ENCODE data around the gene NAMPT. TPM values are rescaled to one million over a fixed set of nuclear protein-coding genes. Genes with fewer than 3 reads are reported as not detected.

The NAMPT gene
- total RNA-seq, 3 donors from 2014 or later (not counting 1 experiment from before 2014, with no cell fraction given) = 194 to 414 (median 270) TPM

- no peaks in the 10 kb centered on the region for H3K36me3 ChIP-seq (ENCODE audit: control insufficient read depth, insufficient read depth, low read length)
- Mint-ChIP-seq H3K36me3 (no peaks in the 10 kb centered on the region), H3K27me3 (ENCODE audit: low read depth in 2 of 2) (peaks cover 8 to 20% of the 10 kb centered on the region in 2 donors), H3K4me1 (no peaks in the 10 kb centered on the region), H3K4me3 (no peak overlapping the region), H3K27ac (no peak overlapping the region), H3K9me3 (no peaks in the 10 kb centered on the region)
- no peak overlapping the region for H3K27ac ChIP-seq (ENCODE audit: low read length)
- no peak for TF ChIP-seq CTCF (IDR thresholded peaks at IDR 0.05)
- H3K4me3 ChIP-seq (ENCODE audit: low read length) = no peak overlapping the region
- H3K9me3 ChIP-seq (ENCODE audit: control insufficient read depth, insufficient read depth, low read length) = no peaks in the 10 kb centered on the region
- no peaks in the 10 kb centered on the region for H3K4me1 ChIP-seq (ENCODE audit: control insufficient read depth, insufficient read depth, low read length)
- intact Hi-C loops (cut with micrococcal nuclease) = no loop called here
- ATAC-seq (no peak), DNase-seq (no peak)
- no peaks in the 10 kb centered on the region for H3K27me3 ChIP-seq (ENCODE audit: control insufficient read depth, insufficient read depth, low read length)
These were observed 45.4 kb upstream of the NAMPT start for GRCh38 chr7:106329971-106330733.

- Mint-ChIP-seq H3K9me3 (no peaks in the 10 kb centered on the region), H3K36me3 (no peaks in the 10 kb centered on the region), H3K27me3 (ENCODE audit: low read depth in 2 of 2) (peaks cover 8 to 20% of the 10 kb centered on the region in 2 donors), H3K4me3 (no peak overlapping the region), H3K27ac (no peak overlapping the region), H3K4me1 (no peaks in the 10 kb centered on the region)
- intact Hi-C loops (cut with micrococcal nuclease) = no loop called here
- H3K27me3 ChIP-seq (ENCODE audit: control insufficient read depth, insufficient read depth, low read length) = no peaks in the 10 kb centered on the region
- no peak for DNase-seq
- H3K4me3 ChIP-seq (ENCODE audit: low read length) = no peak overlapping the region
- no peak for ATAC-seq
- no peaks in the 10 kb centered on the region for H3K36me3 ChIP-seq (ENCODE audit: control insufficient read depth, insufficient read depth, low read length)
- H3K4me1 ChIP-seq (ENCODE audit: control insufficient read depth, insufficient read depth, low read length) = no peaks in the 10 kb centered on the region
- no peak for TF ChIP-seq CTCF (IDR thresholded peaks at IDR 0.05)
- no peaks in the 10 kb centered on the region for H3K9me3 ChIP-seq (ENCODE audit: control insufficient read depth, insufficient read depth, low read length)
- H3K27ac ChIP-seq (ENCODE audit: low read length) = no peak overlapping the region
- WGBS (ENCODE audit: insufficient coverage) = no CpG with 5 or more reads among the region's 1 CpG
These were observed 44.6 kb upstream of the NAMPT start for GRCh38 chr7:106329408-106329807.

- Histone ChIP-seq H3K4me1 (ENCODE audit: control insufficient read depth, insufficient read depth, low read length) (no peaks in the 10 kb centered on the region), H3K27ac (ENCODE audit: low read length) (no peak overlapping the region), H3K9me3 (ENCODE audit: control insufficient read depth, insufficient read depth, low read length) (no peaks in the 10 kb centered on the region), H3K36me3 (ENCODE audit: control insufficient read depth, insufficient read depth, low read length) (no peaks in the 10 kb centered on the region), H3K4me3 (ENCODE audit: low read length) (no peak overlapping the region), H3K27me3 (ENCODE audit: control insufficient read depth, insufficient read depth, low read length) (no peaks in the 10 kb centered on the region)
- DNase-seq (no peak), ATAC-seq (no peak)
- Mint-ChIP-seq H3K4me1 (no peaks in the 10 kb centered on the region), H3K4me3 (no peak overlapping the region), H3K36me3 (no peaks in the 10 kb centered on the region), H3K27ac (no peak overlapping the region), H3K9me3 (no peaks in the 10 kb centered on the region), H3K27me3 (ENCODE audit: low read depth in 2 of 2) (peaks cover 7 to 16% of the 10 kb centered on the region in 2 donors)
- WGBS (ENCODE audit: insufficient coverage) = 91% methylated on average over 7 of the region's 11 CpGs
- intact Hi-C loops (cut with micrococcal nuclease) = no loop called here
- no peak for TF ChIP-seq CTCF (IDR thresholded peaks at IDR 0.05)
These were observed 43.0 kb upstream of the NAMPT start for GRCh38 chr7:106327538-106328481.

All from natural killer cell (primary cell).